ENCODE measurements around the gene INCA1. TPM values are rescaled to one million over a fixed set of nuclear protein-coding genes. Genes with fewer than 3 reads are reported as not detected.

INCA1 gene
- polyA plus RNA-seq, 1 of the 3 experiments (the other 2 are of a cell fraction) = 1.2 TPM

DNA sequence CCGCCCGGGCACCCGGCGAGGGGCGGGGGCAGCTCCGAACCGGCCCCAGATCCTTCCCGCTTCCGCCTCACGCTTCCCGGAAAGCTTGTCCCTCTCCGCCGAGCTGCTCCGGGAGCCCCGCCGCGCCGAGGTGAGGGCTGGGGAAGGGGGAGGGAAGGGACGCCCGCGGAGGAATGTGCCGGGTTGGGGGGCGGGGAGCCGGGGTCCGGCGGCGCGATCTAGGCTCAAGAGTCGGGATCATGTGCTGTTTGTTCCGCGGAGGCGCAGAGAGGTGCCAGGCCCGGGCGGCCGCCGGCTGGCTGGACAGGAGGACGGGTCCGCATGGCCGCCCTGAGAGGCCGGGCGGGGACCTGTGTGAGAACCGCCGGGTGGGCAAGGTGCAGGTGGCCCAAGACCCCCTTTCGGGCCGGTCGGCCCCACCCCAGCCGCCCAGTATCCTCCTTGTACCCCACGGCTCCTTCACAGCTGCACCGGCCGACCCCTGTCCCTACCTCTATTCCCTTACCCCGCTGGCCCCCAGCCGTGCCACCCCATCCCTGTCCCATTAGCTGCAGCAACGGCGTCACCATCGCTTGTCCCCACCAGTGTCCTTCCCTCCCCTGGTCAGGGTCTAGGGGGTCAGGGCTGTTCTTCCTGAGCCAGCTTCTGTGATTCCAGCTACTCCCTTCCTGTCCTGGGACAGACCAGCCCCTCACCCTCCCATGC is 857 bp upstream of the INCA1 start:
- H3K27me3 ChIP-seq (ENCODE audit: insufficient read depth) = no peaks in the 10 kb centered on the region
- CTCF ChIA-PET = interaction anchor here (0.7 to 8.1 kb wide), 7 partner anchors 9 to 64 kb away, joined by 3 to 54 read pairs (median 4); partner anchors contain the start of genes CAMTA2 and PFN1
- peak overlapping the region; percentile 24 to 69; a peak in 3 of 4 replicates for H3K27ac ChIP-seq (ENCODE audit: low read depth in 2 of 2, low read length in 1 of 2)
- 5% methylated on average over 22 of the region's 55 CpGs for WGBS (ENCODE audit: low lambda C conversion rate)
- peaks cover 20% of the 10 kb centered on the region for H4K20me1 ChIP-seq (ENCODE audit: insufficient read depth)
- POLR2A ChIA-PET = interaction anchor here (0.6 to 2.2 kb wide), 4 partner anchors 8 to 191 kb away, joined by 3 to 13 read pairs (median 5); partner anchors contain the start of gene SPAG7
- H3K79me2 ChIP-seq (ENCODE audit: insufficient read depth) = peaks cover 45% of the 10 kb centered on the region
- H3K4me3 ChIP-seq (ENCODE audit: low read depth in 2 of 2, low read length in 1 of 2) = peak overlapping the region; percentile 93 to 99
- H3K9me2 ChIP-seq = no peaks in the 10 kb centered on the region
- H3K9ac ChIP-seq = peak overlapping the region; percentile 84
- H3K9me3 ChIP-seq = no peaks in the 10 kb centered on the region
- TF ChIP-seq MEF2A (IDR thresholded peaks at IDR 0.05; ENCODE audit: borderline replicate concordance, low read depth) = no peak
- TF ChIP-seq POLR2AphosphoS5 (IDR thresholded peaks at IDR 0.05; ENCODE audit: low read depth, low read length) = 0 out of 2 replicates have a peak, but pooled peaks have one; percentile 6
- no peak for TF ChIP-seq TCF12 (IDR thresholded peaks at IDR 0.05)
- TF ChIP-seq GABPA (IDR thresholded peaks at IDR 0.05; ENCODE audit: low read depth) = no peak
- no peak for TF ChIP-seq SIN3A (IDR thresholded peaks at IDR 0.05; ENCODE audit: borderline replicate concordance, low read depth, low read length)
- TF ChIP-seq, protein P1, sequence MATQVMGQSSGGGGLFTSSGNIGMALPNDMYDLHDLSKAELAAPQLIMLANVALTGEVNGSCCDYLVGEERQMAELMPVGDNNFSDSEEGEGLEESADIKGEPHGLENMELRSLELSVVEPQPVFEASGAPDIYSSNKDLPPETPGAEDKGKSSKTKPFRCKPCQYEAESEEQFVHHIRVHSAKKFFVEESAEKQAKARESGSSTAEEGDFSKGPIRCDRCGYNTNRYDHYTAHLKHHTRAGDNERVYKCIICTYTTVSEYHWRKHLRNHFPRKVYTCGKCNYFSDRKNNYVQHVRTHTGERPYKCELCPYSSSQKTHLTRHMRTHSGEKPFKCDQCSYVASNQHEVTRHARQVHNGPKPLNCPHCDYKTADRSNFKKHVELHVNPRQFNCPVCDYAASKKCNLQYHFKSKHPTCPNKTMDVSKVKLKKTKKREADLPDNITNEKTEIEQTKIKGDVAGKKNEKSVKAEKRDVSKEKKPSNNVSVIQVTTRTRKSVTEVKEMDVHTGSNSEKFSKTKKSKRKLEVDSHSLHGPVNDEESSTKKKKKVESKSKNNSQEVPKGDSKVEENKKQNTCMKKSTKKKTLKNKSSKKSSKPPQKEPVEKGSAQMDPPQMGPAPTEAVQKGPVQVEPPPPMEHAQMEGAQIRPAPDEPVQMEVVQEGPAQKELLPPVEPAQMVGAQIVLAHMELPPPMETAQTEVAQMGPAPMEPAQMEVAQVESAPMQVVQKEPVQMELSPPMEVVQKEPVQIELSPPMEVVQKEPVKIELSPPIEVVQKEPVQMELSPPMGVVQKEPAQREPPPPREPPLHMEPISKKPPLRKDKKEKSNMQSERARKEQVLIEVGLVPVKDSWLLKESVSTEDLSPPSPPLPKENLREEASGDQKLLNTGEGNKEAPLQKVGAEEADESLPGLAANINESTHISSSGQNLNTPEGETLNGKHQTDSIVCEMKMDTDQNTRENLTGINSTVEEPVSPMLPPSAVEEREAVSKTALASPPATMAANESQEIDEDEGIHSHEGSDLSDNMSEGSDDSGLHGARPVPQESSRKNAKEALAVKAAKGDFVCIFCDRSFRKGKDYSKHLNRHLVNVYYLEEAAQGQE (IDR thresholded peaks at IDR 0.05; ENCODE audit: low read depth, low read length) = no peak
- no peak for TF ChIP-seq GATA2 (CRISPR knock-in tag; IDR thresholded peaks at IDR 0.05)
- TF ChIP-seq NRF1 (IDR thresholded peaks at IDR 0.05; ENCODE audit: low read depth, low read length) = 0 out of 2 replicates have a peak, but pooled peaks have one; percentile 2
- TF ChIP-seq MXI1 (IDR thresholded peaks at IDR 0.05; ENCODE audit: low read depth, low read length) = peak; percentile 66
- peaks cover 10 to 20% of the 10 kb centered on the region in 2 experiments for H3K36me3 ChIP-seq (replicated peaks in 1 of 2; ENCODE audit: control insufficient read depth in 1 of 2, insufficient read depth in 2 of 2, low read length in 1 of 2)
- peaks cover 10 to 24% of the 10 kb centered on the region in 2 experiments; a peak in 3 of 4 replicates for H3K4me1 ChIP-seq (ENCODE audit: control insufficient read depth in 1 of 2, insufficient read depth in 2 of 2, low read depth in 1 of 2, low read length in 1 of 2)
- H3K4me2 ChIP-seq = peak overlapping the region; percentile 99
- DNase-seq = peak; percentile 67
- peaks cover 4% of the 10 kb centered on the region for H3F3A ChIP-seq (replicated peaks; ENCODE audit: insufficient read depth)
- 0 out of 2 replicates have a peak overlapping the region, but pooled peaks have one; percentile 76 for H2AFZ ChIP-seq (ENCODE audit: low read depth)

DNA sequence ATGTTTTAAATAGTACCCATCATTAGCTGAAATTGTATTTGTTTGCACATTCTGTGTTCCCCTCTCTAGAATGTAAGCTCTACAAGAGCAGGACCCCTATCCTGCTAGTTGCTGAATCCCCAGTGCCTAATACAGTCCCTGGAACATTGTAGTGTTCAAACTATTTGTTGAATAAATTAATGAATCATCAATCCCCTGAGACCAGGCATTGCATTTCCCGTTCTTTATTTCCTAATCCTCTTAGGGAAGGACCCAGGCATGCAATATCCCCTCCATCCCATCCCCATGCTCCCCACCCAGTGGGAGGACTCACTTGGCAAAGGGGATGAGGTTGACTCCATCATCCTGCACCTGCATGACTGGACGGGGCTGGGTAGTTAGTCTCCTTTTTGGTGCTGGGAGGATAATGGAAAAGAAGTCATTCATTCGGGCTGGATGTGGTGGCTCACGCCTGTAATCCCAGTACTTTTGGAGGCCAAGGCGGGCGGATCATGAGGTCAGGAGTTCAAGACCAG is 3.2 kb downstream of the INCA1 start:
- 88% methylated on average over 6 of the region's 6 CpGs for WGBS (ENCODE audit: low lambda C conversion rate)
- no peak overlapping the region for H3K9ac ChIP-seq
- no peak overlapping the region for H3K27ac ChIP-seq (ENCODE audit: low read depth in 2 of 2, low read length in 1 of 2)
- H3K36me3 ChIP-seq (replicated peaks in 1 of 2; ENCODE audit: control insufficient read depth in 1 of 2, insufficient read depth in 2 of 2, low read length in 1 of 2) = no peaks in the 10 kb centered on the region
- no peak for DNase-seq
- H3K4me1 ChIP-seq (ENCODE audit: control insufficient read depth in 1 of 2, insufficient read depth in 2 of 2, low read depth in 1 of 2, low read length in 1 of 2) = peaks cover 5 to 13% of the 10 kb centered on the region in 2 experiments; a peak in 3 of 4 replicates
- POLR2A ChIA-PET = no interaction called here
- H3F3A ChIP-seq (replicated peaks; ENCODE audit: insufficient read depth) = peaks cover 13% of the 10 kb centered on the region
- no peak overlapping the region for H2AFZ ChIP-seq (ENCODE audit: low read depth)
- TF ChIP-seq JUND (IDR thresholded peaks at IDR 0.05) = no peak
- TF ChIP-seq SMC3 (IDR thresholded peaks at IDR 0.05; ENCODE audit: low read depth, low read length) = no peak
- no peak for TF ChIP-seq SIN3A (IDR thresholded peaks at IDR 0.05; ENCODE audit: borderline replicate concordance, low read depth, low read length)
- no peak for TF ChIP-seq TAF1 (IDR thresholded peaks at IDR 0.05; ENCODE audit: borderline replicate concordance, low read depth, low read length)
- TF ChIP-seq TEAD4 (IDR thresholded peaks at IDR 0.05; ENCODE audit: borderline replicate concordance, insufficient read depth) = no peak
- no peak for TF ChIP-seq NFIC (IDR thresholded peaks at IDR 0.05; ENCODE audit: borderline replicate concordance)
- H3K4me3 ChIP-seq (ENCODE audit: low read depth in 2 of 2, low read length in 1 of 2) = no peak overlapping the region
- H3K27me3 ChIP-seq (ENCODE audit: insufficient read depth) = no peaks in the 10 kb centered on the region
- H3K79me2 ChIP-seq (ENCODE audit: insufficient read depth) = peaks cover 13% of the 10 kb centered on the region
- H4K20me1 ChIP-seq (ENCODE audit: insufficient read depth) = peaks cover under 1% of the 10 kb centered on the region; the same call in 1 of the 2 replicates
- H3K9me2 ChIP-seq = no peaks in the 10 kb centered on the region
- no peaks in the 10 kb centered on the region for H3K9me3 ChIP-seq
- CTCF ChIA-PET = interaction anchor here (1.1 kb wide), 1 partner anchor 38 kb away, joined by 3 read pairs; no protein-coding TSS in a partner anchor
- H3K4me2 ChIP-seq = no peak overlapping the region
